Pancreas (tissue), 10 donors: ENCODE results near the gene ZNF283. TPM values are rescaled to one million over a fixed set of nuclear protein-coding genes. Genes with fewer than 3 reads are reported as not detected.

Experiments
- ATAC-seq, 4 donors: fragments of 200-7000 bp; cut with Tn5 transposase; one replicate each; pipeline versions ENCODE4 v1.8.0 to v1.9.1; 2020; ENCODE audit warnings: mild to moderate bottlenecking in 4 of 4, moderate library complexity in 4 of 4
- DNase-seq, 6 donors: peaks; one replicate each; pipeline ENCODE4 v3.0.0-alpha.2; 2020
- FAIRE-seq: peaks from 2 replicates; lab custom pipeline; 2012; peaks lifted over from hg19 to GRCh38; lab: Jason Lieb, UNC
- H3K27ac ChIP-seq, 4 donors: fragments of 200-600 bp; sonication (generic); 1 replicate in 3 of 4; 2 replicates in 1 of 4; pipeline versions ENCODE4 v1.5.0 to v1.8.0; 2020
- H3K27me3 ChIP-seq, 4 donors: fragments of 200-600 bp; one replicate each; pipeline ENCODE4 v1.8.0; 2021
- H3K36me3 ChIP-seq, 3 donors: fragments of 200-600 bp; sonication (generic) in 1 of 3; one replicate each; pipeline versions ENCODE4 v1.5.0 to v1.8.0; 2020 to 2021
- H3K4me1 ChIP-seq, 3 donors: fragments of 200-600 bp; one replicate each; pipeline ENCODE4 v1.8.0; 2021
- H3K4me3 ChIP-seq, 4 donors: fragments of 200-600 bp; sonication (generic) in 2 of 4; one replicate each; pipeline versions ENCODE4 v1.5.0 to v1.8.0; 2020 to 2021
- H3K9me3 ChIP-seq, 4 donors: fragments of 200-600 bp; one replicate each; pipeline ENCODE4 v1.8.0; 2021
- WGBS, 2 donors: extraction: QIAGEN DNeasy Blood & Tissue Kit; methylation state at CpG; one replicate each; pipeline ENCODE4 v1.1.7; 2013; 5-methylcytosine and 5-hydroxymethylcytosine counted together
- intact Hi-C, 3 donors: fragments of 100-400 bp; cut with DNase I; formaldehyde crosslinking; loops; one replicate each; pipeline versions ENCODE4 v1.11.1 to v1.14.2; 2022
- polyA plus RNA-seq, 2 donors: library from polyadenylated mRNA; stranded (reverse); fragments of 200-250 nt; gene quantifications; one replicate each; pipeline ENCODE4 v1.2.3, GENCODE V29; 2013
- total RNA-seq, 6 donors: library from RNA; stranded (reverse); fragmentation: NEBNext Ultra II Directional in 4 of 6; extraction: Animal tissue kit (Norgen Biotek cat#: 25700) in 4 of 6; gene quantifications; one replicate each; pipeline versions ENCODE4 v1.2.1 to v1.2.4, GENCODE V29; 2021 to 2023
- TF ChIP-seq, protein P1 (sequence below), 4 donors: fragments of 200-600 bp; sonication (generic) in 3 of 4; IDR thresholded peaks; one replicate each; pipeline versions ENCODE4 v1.5.0 to v1.8.0; 2021; ENCODE audit warnings: antibody characterized with exemption in 4 of 4
- donor health status: healthy with polysubstance abuse.
- donor health status: DM: no; HTN: no; CAD: no; lungs with moderate emphysema.
- donor health status: DM: no; HTN: no; CAD: no.
- donor health status: control.
- donor health status: control.
- donor health status: Bipolar disorder and iron deficiency.
- donor health status: DM: yes; HTN: yes; CAD: no.
- donor health status: DM: no; HTN: no; CAD: no.
- donor health status: DM: no; HTN: no; CAD: no.
- donor health status: DM: yes; HTN: yes; CAD: no.

Gene ZNF283
- total RNA-seq: 1 to 10 TPM; 3.0 to 7.7 (median 3.9) TPM
- polyA plus RNA-seq: 1 to 10 TPM; 1.9 to 2.0 TPM

DNA sequence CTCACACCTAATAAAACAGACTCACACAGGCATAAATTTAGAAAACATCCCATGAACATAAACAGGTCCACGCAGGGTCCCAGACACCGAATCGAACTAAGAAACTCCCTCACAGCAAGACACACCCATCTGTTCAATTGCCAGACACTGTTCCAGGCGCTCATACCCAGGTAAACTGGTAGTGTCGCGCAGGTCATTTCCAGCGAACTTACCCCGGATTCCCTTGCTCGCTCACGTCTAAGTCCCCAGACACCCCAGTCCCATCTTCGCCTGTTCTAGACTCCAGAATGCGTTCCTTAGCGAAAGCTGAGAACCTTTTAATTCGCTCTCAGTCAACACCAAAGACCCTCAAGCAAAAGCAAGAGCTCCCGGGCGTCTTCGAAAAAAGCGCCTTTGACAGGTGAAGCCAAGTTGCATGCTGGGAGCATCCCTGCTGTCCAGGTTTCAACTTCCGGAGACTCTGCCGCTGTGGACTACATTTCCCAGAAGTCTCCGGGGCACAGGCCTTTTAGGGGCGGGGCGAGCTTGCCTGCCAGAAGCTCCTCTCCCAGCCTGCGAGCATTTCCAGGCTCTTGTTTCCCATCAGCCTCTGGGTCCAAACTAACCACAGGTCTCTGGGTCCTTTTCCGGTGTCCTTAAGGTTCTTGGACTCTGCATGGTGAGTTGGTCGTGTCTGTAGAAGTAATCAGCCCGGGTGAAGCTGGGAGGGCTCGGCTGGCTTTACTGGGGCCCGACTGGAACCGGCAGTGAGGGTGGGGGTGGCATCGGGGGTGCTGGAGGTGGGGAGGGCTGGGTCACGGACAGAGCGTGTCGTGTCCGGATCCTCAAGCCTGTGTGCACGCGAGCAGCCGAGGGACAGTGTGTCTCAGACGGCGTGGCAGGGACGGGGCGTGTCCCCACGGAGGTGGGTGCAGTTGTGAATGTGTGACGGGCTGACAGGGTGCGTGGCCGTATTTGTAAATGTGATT, at the start of gene ZNF283:
TSS of gene ZNF283 (plus strand) at position 535 of the 968 bp plus-strand sequence. CDS start 6,184 bp downstream, outside the sequence.
- DNase-seq: peak; percentile 87 to 93 (median 92)
- FAIRE-seq: no peak
- TF ChIP-seq, protein P1, sequence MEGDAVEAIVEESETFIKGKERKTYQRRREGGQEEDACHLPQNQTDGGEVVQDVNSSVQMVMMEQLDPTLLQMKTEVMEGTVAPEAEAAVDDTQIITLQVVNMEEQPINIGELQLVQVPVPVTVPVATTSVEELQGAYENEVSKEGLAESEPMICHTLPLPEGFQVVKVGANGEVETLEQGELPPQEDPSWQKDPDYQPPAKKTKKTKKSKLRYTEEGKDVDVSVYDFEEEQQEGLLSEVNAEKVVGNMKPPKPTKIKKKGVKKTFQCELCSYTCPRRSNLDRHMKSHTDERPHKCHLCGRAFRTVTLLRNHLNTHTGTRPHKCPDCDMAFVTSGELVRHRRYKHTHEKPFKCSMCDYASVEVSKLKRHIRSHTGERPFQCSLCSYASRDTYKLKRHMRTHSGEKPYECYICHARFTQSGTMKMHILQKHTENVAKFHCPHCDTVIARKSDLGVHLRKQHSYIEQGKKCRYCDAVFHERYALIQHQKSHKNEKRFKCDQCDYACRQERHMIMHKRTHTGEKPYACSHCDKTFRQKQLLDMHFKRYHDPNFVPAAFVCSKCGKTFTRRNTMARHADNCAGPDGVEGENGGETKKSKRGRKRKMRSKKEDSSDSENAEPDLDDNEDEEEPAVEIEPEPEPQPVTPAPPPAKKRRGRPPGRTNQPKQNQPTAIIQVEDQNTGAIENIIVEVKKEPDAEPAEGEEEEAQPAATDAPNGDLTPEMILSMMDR (IDR thresholded peaks at IDR 0.05): no peak

DNA sequence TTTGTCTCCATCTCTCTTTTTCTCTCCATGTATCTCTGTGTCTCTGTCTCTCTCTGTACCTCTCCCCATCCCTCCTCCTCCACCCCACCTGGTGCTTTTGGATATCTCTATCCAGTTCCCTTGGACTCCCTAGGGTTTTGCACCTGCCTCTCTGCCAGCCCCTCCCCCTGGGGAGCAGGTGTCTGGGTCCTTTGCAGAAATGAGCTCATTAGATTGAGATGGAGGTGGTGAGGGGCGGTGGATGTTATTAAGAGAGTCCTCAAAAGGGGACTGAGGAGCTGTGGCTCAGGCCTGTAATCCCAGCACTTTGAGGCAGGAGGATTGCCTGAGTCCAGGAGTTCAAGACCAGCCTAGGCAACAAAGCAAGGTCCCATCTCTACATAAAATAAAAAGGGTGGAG, 48.5 kb upstream of the ZNF283 start:
- no peak overlapping the region for H3K27ac ChIP-seq
- no peaks in the 10 kb centered on the region for H3K27me3 ChIP-seq
- H3K4me3 ChIP-seq: no peak overlapping the region

More for the DNA sequence above, at the start of gene ZNF283:
- Histone ChIP-seq H3K36me3 (peaks cover 0 to 5% (median 2%) of the 10 kb centered on the region in 3 donors), H3K27ac (peak within 1 kb of the TSS in 2 of 4 donors; percentile 20 to 42), H3K4me1 (peaks cover 0 to 6% (median 0%) of the 10 kb centered on the region in 3 donors), H3K9me3 (no peaks in the 10 kb centered on the region), H3K27me3 (no peaks in the 10 kb centered on the region), H3K4me3 (peak within 1 kb of the TSS; percentile 41 to 69 (median 54))
- peak; percentile 100 for ATAC-seq
- intact Hi-C loops: no loop called here
- 5 to 6% methylated on average over 46 of the region's 46 CpGs for WGBS, 2 donors

DNA sequence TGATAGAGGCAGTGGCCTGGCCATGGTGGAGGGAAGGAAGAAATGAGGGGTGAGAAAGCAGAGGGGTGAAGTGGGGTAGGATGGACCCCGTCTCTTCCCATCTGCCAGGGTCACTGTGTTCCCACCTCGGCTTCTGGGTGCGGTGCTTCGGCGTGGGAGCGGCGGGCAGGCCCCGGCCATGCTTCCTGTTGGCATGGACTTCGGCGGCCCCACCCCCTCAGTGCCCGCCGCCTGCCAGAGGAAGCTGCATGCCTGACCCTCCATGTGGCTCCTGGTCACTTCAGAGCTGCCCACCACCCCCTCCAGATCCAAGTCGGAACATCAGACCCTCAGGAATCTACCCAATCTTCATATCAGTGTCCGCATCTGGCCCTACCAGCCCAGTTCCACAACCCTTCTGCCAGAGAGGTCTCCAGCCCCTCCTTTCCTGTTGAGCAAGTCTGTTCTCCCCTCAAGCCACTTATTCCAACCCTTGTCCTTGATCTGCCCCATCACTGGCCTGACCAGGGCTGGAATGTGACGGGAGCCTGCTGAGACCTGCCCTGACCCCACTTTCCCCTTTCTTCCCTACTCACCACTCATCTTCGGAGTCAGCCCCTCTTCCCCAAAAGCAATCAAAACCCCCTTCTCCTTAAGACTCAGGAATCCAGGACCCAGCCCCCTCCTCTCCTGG, 47.8 kb upstream of the ZNF283 start:
- DNase-seq: no peak
- H3K27me3 ChIP-seq: no peaks in the 10 kb centered on the region
- H3K27ac ChIP-seq: no peak overlapping the region
- TF ChIP-seq, protein P1 (IDR thresholded peaks at IDR 0.05): no peak
- WGBS, 2 donors: 66 to 73% methylated on average over 14 to 16 of the region's 16 CpGs
- no peaks in the 10 kb centered on the region for H3K9me3 ChIP-seq
- no peak overlapping the region for H3K4me3 ChIP-seq
- intact Hi-C loops: no loop called here
- no peak for FAIRE-seq
- peaks cover 0 to 5% (median 0%) of the 10 kb centered on the region in 3 donors for H3K4me1 ChIP-seq
- H3K36me3 ChIP-seq: no peaks in the 10 kb centered on the region
- peak in 2 of 4 donors; percentile 24 to 25 for ATAC-seq

More for the DNA sequence above, 48.5 kb upstream of the ZNF283 start:
- TF ChIP-seq, protein P1 (IDR thresholded peaks at IDR 0.05): no peak
- Histone ChIP-seq H3K4me1 (peaks cover 0 to 7% (median 0%) of the 10 kb centered on the region in 3 donors), H3K36me3 (no peaks in the 10 kb centered on the region), H3K9me3 (no peaks in the 10 kb centered on the region)
- DNase-seq: no peak
- intact Hi-C loops: no loop called here
- WGBS, 2 donors: 84 to 92% methylated on average over 1 of the region's 1 CpG
- ATAC-seq: no peak
- FAIRE-seq: no peak

DNA sequence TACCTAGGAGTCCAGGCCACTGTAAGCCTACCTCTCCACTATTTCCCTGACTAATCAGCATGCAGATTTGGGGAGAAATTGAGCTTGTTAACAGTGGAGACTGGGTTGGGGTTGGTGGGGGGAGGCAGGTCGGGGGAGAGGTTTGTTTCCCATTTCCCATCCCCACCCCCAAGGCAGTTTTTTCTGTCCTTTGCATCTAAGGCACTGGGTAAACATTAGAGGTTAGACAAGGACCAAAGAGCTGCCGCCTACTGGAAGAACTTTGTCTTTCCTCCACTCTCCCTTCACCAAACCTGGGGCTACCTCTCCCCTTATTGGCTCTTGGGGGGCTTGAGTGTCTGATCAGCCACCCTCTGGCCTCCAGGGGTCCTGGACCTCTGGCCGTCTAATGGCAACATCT, 47.3 kb upstream of the ZNF283 start:
- Histone ChIP-seq H3K9me3 (no peaks in the 10 kb centered on the region), H3K27me3 (no peaks in the 10 kb centered on the region), H3K36me3 (no peaks in the 10 kb centered on the region), H3K4me1 (no peaks in the 10 kb centered on the region), H3K4me3 (no peak overlapping the region), H3K27ac (no peak overlapping the region)
- TF ChIP-seq, protein P1 (IDR thresholded peaks at IDR 0.05): no peak
- FAIRE-seq (no peak), ATAC-seq (no peak), DNase-seq (no peak)
- intact Hi-C loops: loop anchor here in 2 of 3 donors (5.0 kb wide), 2 partner anchors 33 to 38 kb away; no protein-coding TSS in a partner anchor
- 28 to 44% methylated on average over 3 of the region's 3 CpGs for WGBS, 2 donors
